ENCODE results near the gene FAM3B. TPM values are rescaled to one million over a fixed set of nuclear protein-coding genes. Genes with fewer than 3 reads are reported as not detected.
A peak's percentile ranks its signal among the peaks of the same experiment; 100 is the strongest.

The FAM3B gene
- total RNA-seq, 1 donor from 2014 or later, result 0.23 TPM

- Mint-ChIP-seq H3K4me1 (peaks cover 10% of the 10 kb centered on the region), H3K27me3 (ENCODE audit: low read depth) (peaks cover 46% of the 10 kb centered on the region), H3K27ac (ENCODE audit: unreplicated experiment) (no peak overlapping the region), H3K36me3 (ENCODE audit: low read depth) (no peaks in the 10 kb centered on the region), H3K9me3 (no peaks in the 10 kb centered on the region), H3K4me3 (peak overlapping the region; percentile 45)
- DNase-seq (ENCODE audit: low read depth, low spot score), result no peak
- TF ChIP-seq CTCF (conservative IDR thresholded peaks at IDR 0.05), result no peak
These were observed 875 bp upstream of the FAM3B start for GRCh38 chr21:41315726-41316125.

GRCh38 chr21:41317063-41317392, 427 bp downstream of the FAM3B start:
- Mint-ChIP-seq H3K9me3 (no peaks in the 10 kb centered on the region), H3K36me3 (ENCODE audit: low read depth) (no peaks in the 10 kb centered on the region), H3K4me1 (peaks cover 10% of the 10 kb centered on the region), H3K4me3 (peak overlapping the region; percentile 62), H3K27me3 (ENCODE audit: low read depth) (peaks cover 46% of the 10 kb centered on the region), H3K27ac (ENCODE audit: unreplicated experiment) (no peak overlapping the region)
- TF ChIP-seq CTCF (conservative IDR thresholded peaks at IDR 0.05), result no peak
- no peak for DNase-seq (ENCODE audit: low read depth, low spot score)

GRCh38 chr21:41317458-41317857, 857 bp downstream of the FAM3B start:
- Mint-ChIP-seq H3K9me3 (no peaks in the 10 kb centered on the region), H3K27ac (ENCODE audit: unreplicated experiment) (no peak overlapping the region), H3K4me3 (peak overlapping the region; percentile 62), H3K27me3 (ENCODE audit: low read depth) (peaks cover 46% of the 10 kb centered on the region), H3K36me3 (ENCODE audit: low read depth) (no peaks in the 10 kb centered on the region), H3K4me1 (peaks cover 10% of the 10 kb centered on the region)
- DNase-seq (ENCODE audit: low read depth, low spot score), result no peak
- TF ChIP-seq CTCF (conservative IDR thresholded peaks at IDR 0.05), result no peak

GRCh38 chr21:41318218-41318617, 1.6 kb downstream of the FAM3B start:
- no peak for DNase-seq (ENCODE audit: low read depth, low spot score)
- Mint-ChIP-seq H3K27ac (ENCODE audit: unreplicated experiment) (no peak overlapping the region), H3K36me3 (ENCODE audit: low read depth) (no peaks in the 10 kb centered on the region), H3K9me3 (no peaks in the 10 kb centered on the region), H3K27me3 (ENCODE audit: low read depth) (peaks cover 46% of the 10 kb centered on the region), H3K4me3 (no peak overlapping the region), H3K4me1 (peaks cover 10% of the 10 kb centered on the region)
- TF ChIP-seq CTCF (conservative IDR thresholded peaks at IDR 0.05), result no peak

DNA sequence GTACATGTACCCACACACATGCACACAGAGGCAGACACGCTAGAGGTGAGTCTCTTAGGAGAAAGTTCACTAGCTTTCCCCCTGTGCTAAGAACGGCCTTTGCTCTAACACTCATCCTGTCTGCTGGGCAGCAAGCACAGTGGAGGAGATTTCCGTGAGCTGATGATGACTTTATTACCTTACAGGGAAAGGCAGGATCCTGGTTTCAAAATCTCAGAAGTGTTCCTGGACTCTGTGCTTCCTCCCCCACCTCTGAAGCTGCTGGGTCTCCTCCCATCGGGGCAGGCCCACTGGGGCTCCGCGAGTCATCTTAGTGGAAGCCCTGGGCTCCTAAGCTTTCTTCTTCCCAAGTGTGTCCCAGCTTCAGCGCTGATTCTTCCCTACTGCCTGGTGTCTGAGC, 2.7 kb downstream of the FAM3B start:
- Mint-ChIP-seq H3K4me3 (no peak overlapping the region), H3K4me1 (peaks cover 10% of the 10 kb centered on the region), H3K9me3 (no peaks in the 10 kb centered on the region), H3K36me3 (ENCODE audit: low read depth) (no peaks in the 10 kb centered on the region), H3K27me3 (ENCODE audit: low read depth) (peaks cover 44% of the 10 kb centered on the region), H3K27ac (ENCODE audit: unreplicated experiment) (no peak overlapping the region)
- no peak for DNase-seq (ENCODE audit: low read depth, low spot score)
- TF ChIP-seq CTCF (conservative IDR thresholded peaks at IDR 0.05), result no peak
